Breast epithelium (tissue), 4 donors: ENCODE measurements around the gene MYO5B. TPM values are rescaled to one million over a fixed set of nuclear protein-coding genes. Genes with fewer than 3 reads are reported as not detected.

ENCODE experiments used
- DNase-seq, 2 donors: peaks; one replicate each; pipeline ENCODE4 v3.0.0-alpha.2; 2019; ENCODE audit warnings: low spot score in 2 of 2
- H3K27ac ChIP-seq, 2 donors: fragments of 200-600 bp; sonication (generic) in 1 of 2; one replicate each; pipeline ENCODE4 v1.5.1; 2016 to 2019; ENCODE audit warnings: mild to moderate bottlenecking in 1 of 2
- H3K27me3 ChIP-seq, 2 donors: fragments of 200-600 bp; sonication (generic) in 1 of 2; one replicate each; pipeline versions ENCODE4 v1.5.1 to v1.6.0; 2017 to 2019; ENCODE audit warnings: control low read depth in 1 of 2, mild to moderate bottlenecking in 1 of 2
- H3K36me3 ChIP-seq: fragments of 200-600 bp; one replicate; pipeline ENCODE4 v1.5.1; 2019
- H3K4me1 ChIP-seq, 2 donors: fragments of 200-600 bp; sonication (generic); one replicate each; pipeline ENCODE4 v1.5.1; 2016 to 2019; ENCODE audit warnings: control low read depth in 1 of 2
- H3K4me3 ChIP-seq, 3 donors: fragments of 200-600 bp; sonication (generic); 1 replicate in 2 of 3; 2 replicates in 1 of 3; pipeline ENCODE4 v1.5.1; 2016 to 2019; ENCODE audit warnings: mild to moderate bottlenecking in 3 of 3, moderate library complexity in 2 of 3
- H3K9me3 ChIP-seq, 2 donors: fragments of 200-600 bp; sonication (generic) in 1 of 2; one replicate each; pipeline ENCODE4 v1.5.1; 2016 to 2019; ENCODE audit warnings: control low read depth in 1 of 2
- CTCF ChIP-seq, 3 donors: fragments of 450-650 bp; IDR thresholded peaks; one replicate each; pipeline ENCODE4 v1.5.1; 2016 to 2017; ENCODE audit warnings: antibody characterized with exemption in 3 of 3, mild to moderate bottlenecking in 3 of 3, moderate library complexity in 3 of 3
- POLR2A ChIP-seq: fragments of 450-650 bp; IDR thresholded peaks from one replicate; pipeline ENCODE4 v1.6.1; 2016; ENCODE audit warnings: antibody characterized with exemption, mild to moderate bottlenecking, moderate library complexity
- POLR2AphosphoS5 ChIP-seq, 3 donors: sonication (generic); formaldehyde crosslinking; IDR thresholded peaks; one replicate each; pipeline ENCODE4 v1.6.1; 2017; ENCODE audit warnings: antibody characterized with exemption in 3 of 3
- intact Hi-C: fragments of 100-400 bp; cut with DNase I; formaldehyde crosslinking; loops from one replicate; pipeline ENCODE4 v1.15.1; 2023; ENCODE audit warnings: low total_unique reads
- total RNA-seq, 3 donors: library from RNA; depleted of rRNA; stranded (reverse); fragments of >200 nt; gene quantifications; one replicate each; pipeline ENCODE4 v1.1.0, GENCODE V29; 2016

Gene MYO5B
- total RNA-seq, 3 donors from 2014 or later: 2.4 to 53.1 (median 22.0) TPM

- TF ChIP-seq POLR2A: no peak
- TF ChIP-seq CTCF (IDR thresholded peaks at IDR 0.05): no peak
- TF ChIP-seq POLR2AphosphoS5 (IDR thresholded peaks at IDR 0.05): no peak
- no peaks in the 10 kb centered on the region for H3K9me3 ChIP-seq
- no peaks in the 10 kb centered on the region for H3K36me3 ChIP-seq
- H3K4me3 ChIP-seq: no peak overlapping the region
- intact Hi-C loops: no loop called here
- H3K27me3 ChIP-seq: no peaks in the 10 kb centered on the region
- H3K4me1 ChIP-seq: no peaks in the 10 kb centered on the region
- DNase-seq: no peak
- no peak overlapping the region for H3K27ac ChIP-seq
These were observed 31.4 kb downstream of the MYO5B start for GRCh38 chr18:50163505-50163904.

GRCh38 chr18:50162486-50163304 lies 32.3 kb downstream of the MYO5B start:
- intact Hi-C loops: no loop called here
- H3K4me3 ChIP-seq: no peak overlapping the region
- no peaks in the 10 kb centered on the region for H3K9me3 ChIP-seq
- TF ChIP-seq POLR2A: no peak
- TF ChIP-seq POLR2AphosphoS5 (IDR thresholded peaks at IDR 0.05): no peak
- no peak for TF ChIP-seq CTCF (IDR thresholded peaks at IDR 0.05)
- peak overlapping the region; percentile 44 to 55 for H3K27ac ChIP-seq
- no peak for DNase-seq
- H3K4me1 ChIP-seq: no peaks in the 10 kb centered on the region
- H3K36me3 ChIP-seq: no peaks in the 10 kb centered on the region
- no peaks in the 10 kb centered on the region for H3K27me3 ChIP-seq

GRCh38 chr18:50161597-50162205 lies 33.2 kb downstream of the MYO5B start:
- intact Hi-C loops: no loop called here
- TF ChIP-seq POLR2AphosphoS5 (IDR thresholded peaks at IDR 0.05) (no peak), POLR2A (no peak), CTCF (IDR thresholded peaks at IDR 0.05) (no peak)
- no peaks in the 10 kb centered on the region for H3K36me3 ChIP-seq
- DNase-seq: peak in 1 of 2 donors; percentile 30
- no peaks in the 10 kb centered on the region for H3K27me3 ChIP-seq
- no peak overlapping the region for H3K4me3 ChIP-seq
- no peaks in the 10 kb centered on the region for H3K9me3 ChIP-seq
- H3K27ac ChIP-seq: peak overlapping the region; percentile 55 to 74
- H3K4me1 ChIP-seq: no peaks in the 10 kb centered on the region

GRCh38 chr18:50159654-50160046 lies 35.3 kb downstream of the MYO5B start:
- peak overlapping the region; percentile 55 to 74 for H3K27ac ChIP-seq
- DNase-seq: no peak
- no peak overlapping the region for H3K4me3 ChIP-seq
- no peaks in the 10 kb centered on the region for H3K27me3 ChIP-seq
- no peaks in the 10 kb centered on the region for H3K4me1 ChIP-seq
- no peaks in the 10 kb centered on the region for H3K9me3 ChIP-seq
- TF ChIP-seq CTCF (IDR thresholded peaks at IDR 0.05) (no peak), POLR2AphosphoS5 (IDR thresholded peaks at IDR 0.05) (no peak), POLR2A (no peak)
- intact Hi-C loops: no loop called here
- H3K36me3 ChIP-seq: no peaks in the 10 kb centered on the region
